ENCODE results near the gene HSPA1L. TPM values are rescaled to one million over a fixed set of nuclear protein-coding genes. Genes with fewer than 3 reads are reported as not detected.
A peak's percentile ranks its signal among the peaks of the same experiment; 100 is the strongest.
"Not testable (repeated sequence)": the region's sequence is repeated elsewhere in the genome, so short reads cannot be mapped to it uniquely, and the experiment has no call there.

HSPA1L gene
- total RNA-seq, 4 donors from 2014 or later: 0.88 to 1.7 (median 1.5) TPM; not detected in 1

DNA sequence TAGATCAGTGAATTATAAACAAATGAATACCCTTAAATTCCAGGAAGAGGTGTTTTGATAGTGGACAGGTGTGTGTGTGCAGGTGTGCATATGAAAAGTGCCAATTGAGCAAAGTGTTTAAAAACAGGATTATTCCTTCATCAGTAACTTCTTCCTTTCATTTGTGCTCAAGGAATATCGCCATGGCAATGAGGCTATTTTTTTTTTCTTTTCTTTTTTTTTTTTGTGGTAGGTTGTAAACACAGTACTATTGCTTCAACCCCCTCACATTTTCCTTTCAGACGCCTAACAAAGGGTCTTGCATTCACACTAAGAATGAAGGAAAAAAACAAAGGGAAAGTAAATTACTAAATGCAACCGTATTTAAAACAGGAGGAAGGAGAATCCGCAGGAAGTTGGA, 10.5 kb upstream of the HSPA1L start:
- no peaks in the 10 kb centered on the region for H3K9me3 ChIP-seq
- H3K27ac ChIP-seq: peak overlapping the region; percentile 88 to 93 (median 92)
- H3K4me1 ChIP-seq: peaks cover 0 to 44% (median 5%) of the 10 kb centered on the region in 4 donors
- H3K36me3 ChIP-seq: no peaks in the 10 kb centered on the region
- no peak for TF ChIP-seq POLR2A (IDR thresholded peaks at IDR 0.05)
- TF ChIP-seq, protein P1, sequence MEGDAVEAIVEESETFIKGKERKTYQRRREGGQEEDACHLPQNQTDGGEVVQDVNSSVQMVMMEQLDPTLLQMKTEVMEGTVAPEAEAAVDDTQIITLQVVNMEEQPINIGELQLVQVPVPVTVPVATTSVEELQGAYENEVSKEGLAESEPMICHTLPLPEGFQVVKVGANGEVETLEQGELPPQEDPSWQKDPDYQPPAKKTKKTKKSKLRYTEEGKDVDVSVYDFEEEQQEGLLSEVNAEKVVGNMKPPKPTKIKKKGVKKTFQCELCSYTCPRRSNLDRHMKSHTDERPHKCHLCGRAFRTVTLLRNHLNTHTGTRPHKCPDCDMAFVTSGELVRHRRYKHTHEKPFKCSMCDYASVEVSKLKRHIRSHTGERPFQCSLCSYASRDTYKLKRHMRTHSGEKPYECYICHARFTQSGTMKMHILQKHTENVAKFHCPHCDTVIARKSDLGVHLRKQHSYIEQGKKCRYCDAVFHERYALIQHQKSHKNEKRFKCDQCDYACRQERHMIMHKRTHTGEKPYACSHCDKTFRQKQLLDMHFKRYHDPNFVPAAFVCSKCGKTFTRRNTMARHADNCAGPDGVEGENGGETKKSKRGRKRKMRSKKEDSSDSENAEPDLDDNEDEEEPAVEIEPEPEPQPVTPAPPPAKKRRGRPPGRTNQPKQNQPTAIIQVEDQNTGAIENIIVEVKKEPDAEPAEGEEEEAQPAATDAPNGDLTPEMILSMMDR (IDR thresholded peaks at IDR 0.05): no peak
- no peak overlapping the region for H3K4me3 ChIP-seq
- no peaks in the 10 kb centered on the region for H3K27me3 ChIP-seq
- DNase-seq: no peak

DNA sequence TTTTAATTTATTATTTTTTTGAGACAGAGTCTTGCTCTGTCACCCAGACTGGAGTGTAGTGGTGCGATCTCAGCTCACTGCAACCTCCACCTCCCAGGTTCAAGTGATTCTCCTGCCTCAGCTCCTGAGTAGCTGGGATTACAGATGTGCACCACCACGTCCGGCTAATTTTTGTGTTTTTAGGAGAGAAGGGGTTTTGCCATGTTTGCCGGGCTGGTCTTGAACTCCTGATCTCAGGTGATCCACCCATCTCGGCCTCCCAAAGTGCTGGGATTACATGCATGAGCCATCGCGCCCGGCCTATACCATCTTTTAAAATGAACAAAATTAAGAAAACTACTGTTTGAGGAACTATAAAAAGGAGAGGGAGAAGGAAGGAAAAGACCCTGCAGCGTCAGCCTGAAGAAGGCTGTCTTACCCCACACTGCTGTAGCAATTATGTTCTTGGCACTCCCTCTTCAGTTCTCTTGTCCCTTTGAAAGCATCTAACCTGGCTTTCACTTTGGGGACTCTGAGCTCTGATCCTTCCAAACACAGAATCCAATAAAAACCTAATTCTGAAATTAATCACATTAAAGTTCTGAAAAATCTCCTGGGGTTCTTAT, 8.6 kb upstream of the HSPA1L start:
- Histone ChIP-seq H3K4me1 (peaks cover 0 to 60% (median 7%) of the 10 kb centered on the region in 4 donors), H3K27ac (peak overlapping the region; percentile 2 to 96 (median 66))
- not testable (repeated sequence) for H3K27me3 ChIP-seq, H3K9me3 ChIP-seq, H3K4me3 ChIP-seq, DNase-seq, H3K36me3 ChIP-seq

DNA sequence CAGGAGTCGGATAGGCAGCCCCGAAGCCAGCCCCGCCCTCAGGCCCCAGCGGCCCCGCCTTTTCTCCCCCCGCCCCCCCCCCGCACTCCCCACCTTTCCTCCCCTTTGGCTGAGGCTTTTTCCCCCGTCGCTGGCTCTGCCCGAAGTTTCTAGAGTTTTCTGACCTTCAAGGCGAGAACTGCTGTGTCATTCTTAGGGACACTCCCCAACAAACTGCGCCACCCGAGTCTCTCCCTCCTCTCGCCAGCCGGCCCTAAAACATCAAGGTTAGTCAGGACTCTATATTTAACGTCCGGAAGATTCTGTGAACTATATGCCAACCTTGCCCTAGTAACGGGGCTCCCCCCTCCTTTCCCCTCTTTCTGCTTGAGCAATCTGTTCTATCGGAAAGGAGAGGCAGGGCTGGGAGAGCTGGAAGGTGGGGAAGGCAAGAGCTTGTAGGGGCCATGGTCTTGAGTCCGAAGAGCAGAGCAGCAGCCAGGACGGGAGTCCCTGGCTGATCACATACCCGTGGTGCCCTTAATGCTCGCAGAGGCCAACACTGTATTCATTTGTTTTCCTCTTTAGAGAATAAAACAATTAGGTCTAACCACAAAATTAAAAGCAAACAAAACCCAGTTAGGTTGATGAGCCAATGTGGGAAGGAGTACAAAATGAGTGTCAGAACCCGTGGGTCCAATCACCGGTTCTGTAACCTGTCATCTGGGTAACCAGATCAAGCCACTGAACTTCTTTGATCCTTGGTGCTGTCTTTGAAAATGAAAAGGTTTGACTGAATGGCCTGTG, 7.1 kb upstream of the HSPA1L start:
- Histone ChIP-seq H3K36me3 (no peaks in the 10 kb centered on the region), H3K9me3 (no peaks in the 10 kb centered on the region), H3K27me3 (no peaks in the 10 kb centered on the region), H3K27ac (peak overlapping the region; percentile 89 to 96 (median 94)), H3K4me3 (peak overlapping the region; percentile 49 to 59 (median 54)), H3K4me1 (peaks cover 0 to 67% (median 9%) of the 10 kb centered on the region in 4 donors)
- peak; percentile 39 to 73 for TF ChIP-seq POLR2A (IDR thresholded peaks at IDR 0.05)
- TF ChIP-seq, protein P1 (IDR thresholded peaks at IDR 0.05): no peak
- DNase-seq: peak; percentile 68 to 89 (median 88)

DNA sequence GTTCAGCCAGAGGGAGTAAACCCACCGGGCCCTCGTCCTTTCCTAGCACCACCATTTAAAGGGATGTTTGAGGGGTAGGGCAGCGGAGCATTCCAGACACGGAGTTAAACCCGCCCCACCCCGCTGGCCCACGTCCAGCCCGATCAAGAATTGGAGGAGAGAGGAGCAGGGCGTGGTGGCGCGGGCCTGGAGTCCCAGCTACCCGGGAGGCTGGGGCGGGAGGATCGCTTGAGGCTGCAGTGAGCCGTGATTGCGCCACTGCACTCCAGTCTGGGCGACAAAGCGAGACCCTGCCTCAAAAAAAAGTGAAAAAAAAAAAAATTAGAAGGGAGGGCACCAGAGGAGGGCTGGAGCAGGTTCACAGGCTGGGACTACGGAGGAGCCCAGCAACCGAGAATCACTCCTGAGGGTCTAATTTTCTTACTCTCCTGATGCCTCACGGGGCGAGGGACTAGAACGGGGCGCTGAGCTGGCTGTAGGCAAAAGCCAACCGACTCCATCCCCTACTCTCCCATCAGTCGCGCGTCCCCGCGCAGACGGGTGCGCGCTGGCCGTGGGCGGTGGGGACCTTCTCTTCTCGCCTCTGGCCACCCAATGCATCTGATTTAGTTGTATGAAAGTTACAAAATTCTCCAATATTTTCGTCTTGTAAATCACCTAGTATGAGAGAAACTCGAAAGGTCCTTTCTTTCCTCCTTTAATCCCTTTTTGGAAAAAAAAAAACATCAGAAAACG, 6.4 kb upstream of the HSPA1L start:
- Histone ChIP-seq H3K9me3 (no peaks in the 10 kb centered on the region), H3K4me3 (peak overlapping the region; percentile 49 to 59 (median 54)), H3K27ac (peak overlapping the region; percentile 89 to 96 (median 94)), H3K4me1 (peaks cover 0 to 65% (median 7%) of the 10 kb centered on the region in 4 donors), H3K36me3 (no peaks in the 10 kb centered on the region), H3K27me3 (no peaks in the 10 kb centered on the region)
- peak; percentile 60 to 85 (median 84) for DNase-seq
- TF ChIP-seq, protein P1 (IDR thresholded peaks at IDR 0.05): no peak
- no peak for TF ChIP-seq POLR2A (IDR thresholded peaks at IDR 0.05)

DNA sequence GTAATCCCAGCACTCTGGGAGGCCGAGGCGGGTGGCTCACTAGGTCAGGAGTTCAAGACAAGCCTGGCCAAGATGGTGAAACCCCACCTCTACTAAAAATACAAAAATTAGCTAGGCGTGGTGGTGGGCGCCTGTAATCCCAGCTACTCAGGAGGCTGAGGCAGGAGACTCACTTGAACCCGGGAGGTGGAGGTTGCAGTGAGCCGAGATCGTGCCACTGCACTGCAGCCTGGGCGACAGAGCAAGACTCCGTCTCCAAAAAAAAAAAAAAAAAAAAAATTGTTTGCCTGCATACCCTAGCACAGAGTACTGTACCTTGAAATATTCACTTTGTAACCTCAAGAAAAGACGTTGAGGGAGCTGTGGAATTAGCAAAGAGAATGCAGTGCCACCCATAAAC, 5.3 kb upstream of the HSPA1L start:
- Histone ChIP-seq H3K27ac (peak overlapping the region; percentile 19 to 96 (median 52)), H3K4me1 (peaks cover 0 to 58% (median 4%) of the 10 kb centered on the region in 4 donors)
- not testable (repeated sequence) for H3K27me3 ChIP-seq, H3K36me3 ChIP-seq, H3K4me3 ChIP-seq, DNase-seq, H3K9me3 ChIP-seq

DNA sequence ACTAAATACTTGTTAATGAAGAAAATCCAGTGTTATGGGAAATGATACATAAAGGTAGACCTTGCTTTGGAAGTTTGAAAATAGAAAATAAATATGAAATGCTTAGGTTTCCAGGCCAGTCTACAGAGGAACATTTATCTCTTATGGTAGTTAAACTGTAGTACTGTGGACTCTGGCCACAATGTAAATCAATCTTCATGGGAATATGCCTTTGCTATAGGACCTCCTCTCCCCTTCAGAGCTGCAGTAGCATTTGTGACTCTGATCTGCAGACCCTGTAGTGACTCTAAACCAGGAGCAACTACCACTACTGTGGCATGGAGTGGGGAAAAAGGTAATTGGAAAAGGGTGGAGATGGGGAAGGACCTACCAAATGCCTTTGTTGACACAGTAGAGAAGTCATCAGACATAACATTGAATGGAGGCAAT, 4.8 kb upstream of the HSPA1L start:
- no peaks in the 10 kb centered on the region for H3K27me3 ChIP-seq
- no peaks in the 10 kb centered on the region for H3K9me3 ChIP-seq
- H3K36me3 ChIP-seq: no peaks in the 10 kb centered on the region
- DNase-seq: no peak
- H3K4me1 ChIP-seq: peaks cover 0 to 54% (median 4%) of the 10 kb centered on the region in 4 donors
- H3K27ac ChIP-seq: peak overlapping the region; percentile 19 to 96 (median 52)
- H3K4me3 ChIP-seq: peak overlapping the region in 1 of 4 donors; percentile 51
- no peak for TF ChIP-seq POLR2A (IDR thresholded peaks at IDR 0.05)
- TF ChIP-seq, protein P1 (IDR thresholded peaks at IDR 0.05): no peak

DNA sequence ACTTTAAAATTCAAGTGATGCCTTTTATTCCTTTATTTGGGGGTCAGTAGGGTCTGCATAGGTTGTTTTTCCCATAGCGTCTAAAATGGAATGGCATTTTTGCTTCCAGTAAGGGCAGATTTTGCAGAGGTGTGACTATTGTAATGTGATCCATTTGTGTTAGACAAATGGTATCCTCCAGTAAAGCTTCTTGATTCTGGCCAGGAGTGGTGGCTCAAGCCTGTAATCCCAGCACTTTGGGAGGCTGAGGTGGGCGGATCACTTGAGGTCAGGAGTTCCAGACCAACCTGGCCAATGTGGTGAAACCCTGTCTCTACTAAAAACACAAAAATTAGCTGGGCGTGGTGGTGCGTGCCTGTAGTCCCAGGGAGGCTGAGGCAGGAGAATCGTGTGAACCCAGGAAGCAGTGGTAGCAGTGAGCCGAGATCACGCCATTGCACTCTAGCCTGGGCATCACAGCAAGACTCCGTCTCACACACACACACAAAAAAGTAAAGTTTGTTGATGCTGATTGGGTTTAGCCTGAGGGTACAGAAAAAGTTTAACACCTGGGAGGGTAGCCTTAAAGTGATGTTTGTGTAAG, 2.9 kb upstream of the HSPA1L start:
- peak overlapping the region; percentile 67 to 96 (median 83) for H3K27ac ChIP-seq
- not testable (repeated sequence) for DNase-seq, H3K27me3 ChIP-seq, H3K9me3 ChIP-seq, H3K36me3 ChIP-seq
- H3K4me1 ChIP-seq: peaks cover 0 to 50% (median 4%) of the 10 kb centered on the region in 4 donors
- H3K4me3 ChIP-seq: peak overlapping the region; percentile 39 to 53 (median 48)
